Activated B cell treated with CpG ODN at 0.5 μM for 24 hours (primary cell): ENCODE results near the gene IGDCC3. TPM values are rescaled to one million over a fixed set of nuclear protein-coding genes. Genes with fewer than 3 reads are reported as not detected.

Source experiments
- ATAC-seq: fragments of 200-7000 bp; cut with Tn5 transposase; one replicate; pipeline ENCODE4 v1.10.0; 2021; ENCODE audit warnings: low read depth, mild to moderate bottlenecking, moderate library complexity
- CTCF ChIA-PET: fragments of 350-600 bp; sonication (Branson Sonifier 250); formaldehyde crosslinking; loops from one replicate; lab custom pipeline; 2021; ENCODE audit warnings: antibody characterized with exemption; lab: Charles Lee
- POLR2A ChIA-PET: fragments of 350-600 bp; sonication (Branson Sonifier 250); formaldehyde crosslinking; loops from one replicate; lab custom pipeline; 2021; ENCODE audit warnings: antibody characterized with exemption; lab: Charles Lee
- DNase-seq: peaks from one replicate; pipeline ENCODE4 v3.0.0; 2022
- H3K27ac Mint-ChIP-seq: one replicate; pipeline ENCODE4 v1.8.0; 2020; ENCODE audit warnings: mixed read lengths
- H3K27me3 Mint-ChIP-seq: one replicate; pipeline ENCODE4 v1.8.0; 2021; ENCODE audit warnings: mixed read lengths
- H3K36me3 Mint-ChIP-seq: one replicate; pipeline ENCODE4 v1.8.0; 2021; ENCODE audit warnings: low read depth, mixed read lengths
- H3K4me1 Mint-ChIP-seq: one replicate; pipeline ENCODE4 v1.8.0; 2021; ENCODE audit warnings: mixed read lengths
- H3K4me3 Mint-ChIP-seq: one replicate; pipeline ENCODE4 v1.8.0; 2020; ENCODE audit warnings: mild to moderate bottlenecking, mixed read lengths
- H3K9me3 Mint-ChIP-seq: one replicate; pipeline ENCODE4 v1.8.0; 2020; ENCODE audit warnings: mixed read lengths
- intact Hi-C: fragments of 100-400 bp; cut with micrococcal nuclease; formaldehyde crosslinking; loops from one replicate; pipeline ENCODE4 v1.15.1; 2024
- total RNA-seq: library from RNA; stranded (reverse); gene quantifications from 2 replicates; pipeline ENCODE4 v1.2.3, GENCODE V29; 2022
- TF ChIP-seq, protein P1 (sequence below): fragments of 200-600 bp; IDR thresholded peaks from one replicate; pipeline ENCODE4 v1.8.0; 2022; ENCODE audit warnings: antibody characterized with exemption, mild to moderate bottlenecking

The IGDCC3 gene
- total RNA-seq, 1 donor from 2014 or later = not detected

DNA sequence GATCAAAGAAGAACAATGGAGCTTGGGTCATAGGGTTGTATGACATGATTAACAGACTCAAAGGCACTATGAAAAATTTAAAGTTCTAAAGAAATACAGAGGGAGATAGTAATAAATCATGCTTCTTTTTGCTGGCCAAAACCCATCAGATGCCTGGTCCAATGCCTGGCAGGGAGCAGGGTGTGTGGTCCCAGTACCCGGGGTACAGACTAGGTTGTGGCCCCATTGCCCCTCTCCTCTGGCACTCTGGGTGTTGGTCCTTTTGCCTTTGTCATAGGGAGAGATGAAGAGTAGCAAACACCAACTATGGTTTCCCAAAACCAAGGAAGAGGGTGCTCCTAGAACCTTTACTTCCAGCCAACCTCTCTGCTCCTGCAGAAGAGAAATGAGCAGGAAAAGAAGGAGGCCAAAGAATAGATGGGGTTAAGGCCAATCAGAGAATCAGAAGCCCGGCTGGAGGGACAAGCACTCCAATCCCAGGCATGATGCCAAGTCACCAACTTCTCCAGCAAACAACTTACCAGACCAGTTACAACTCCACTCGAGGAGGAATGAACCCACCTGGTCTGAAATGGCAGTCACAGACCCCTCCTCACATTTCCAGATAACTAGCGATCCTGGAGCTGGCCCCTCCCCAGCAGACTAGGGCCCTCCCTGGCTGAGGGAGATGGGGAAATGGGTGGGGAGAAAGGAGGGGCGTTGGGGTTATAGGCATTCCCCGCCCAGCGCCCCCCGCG lies 1.8 kb downstream of the IGDCC3 start:
- CTCF ChIA-PET = no interaction called here
- no peak overlapping the region for H3K27ac Mint-ChIP-seq
- peaks cover 66% of the 10 kb centered on the region for H3K27me3 Mint-ChIP-seq
- H3K4me1 Mint-ChIP-seq = peaks cover 17% of the 10 kb centered on the region
- intact Hi-C loops = no loop called here
- no peaks in the 10 kb centered on the region for H3K36me3 Mint-ChIP-seq
- DNase-seq = no peak
- H3K4me3 Mint-ChIP-seq = peak overlapping the region; percentile 46
- TF ChIP-seq, protein P1, sequence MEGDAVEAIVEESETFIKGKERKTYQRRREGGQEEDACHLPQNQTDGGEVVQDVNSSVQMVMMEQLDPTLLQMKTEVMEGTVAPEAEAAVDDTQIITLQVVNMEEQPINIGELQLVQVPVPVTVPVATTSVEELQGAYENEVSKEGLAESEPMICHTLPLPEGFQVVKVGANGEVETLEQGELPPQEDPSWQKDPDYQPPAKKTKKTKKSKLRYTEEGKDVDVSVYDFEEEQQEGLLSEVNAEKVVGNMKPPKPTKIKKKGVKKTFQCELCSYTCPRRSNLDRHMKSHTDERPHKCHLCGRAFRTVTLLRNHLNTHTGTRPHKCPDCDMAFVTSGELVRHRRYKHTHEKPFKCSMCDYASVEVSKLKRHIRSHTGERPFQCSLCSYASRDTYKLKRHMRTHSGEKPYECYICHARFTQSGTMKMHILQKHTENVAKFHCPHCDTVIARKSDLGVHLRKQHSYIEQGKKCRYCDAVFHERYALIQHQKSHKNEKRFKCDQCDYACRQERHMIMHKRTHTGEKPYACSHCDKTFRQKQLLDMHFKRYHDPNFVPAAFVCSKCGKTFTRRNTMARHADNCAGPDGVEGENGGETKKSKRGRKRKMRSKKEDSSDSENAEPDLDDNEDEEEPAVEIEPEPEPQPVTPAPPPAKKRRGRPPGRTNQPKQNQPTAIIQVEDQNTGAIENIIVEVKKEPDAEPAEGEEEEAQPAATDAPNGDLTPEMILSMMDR = no peak
- no peaks in the 10 kb centered on the region for H3K9me3 Mint-ChIP-seq
- POLR2A ChIA-PET = interaction anchor here (1.0 kb wide), 1 partner anchor 71 kb away, joined by 3 read pairs; the partner anchor contains the start of gene RNU5B-1
- no peak for ATAC-seq

DNA sequence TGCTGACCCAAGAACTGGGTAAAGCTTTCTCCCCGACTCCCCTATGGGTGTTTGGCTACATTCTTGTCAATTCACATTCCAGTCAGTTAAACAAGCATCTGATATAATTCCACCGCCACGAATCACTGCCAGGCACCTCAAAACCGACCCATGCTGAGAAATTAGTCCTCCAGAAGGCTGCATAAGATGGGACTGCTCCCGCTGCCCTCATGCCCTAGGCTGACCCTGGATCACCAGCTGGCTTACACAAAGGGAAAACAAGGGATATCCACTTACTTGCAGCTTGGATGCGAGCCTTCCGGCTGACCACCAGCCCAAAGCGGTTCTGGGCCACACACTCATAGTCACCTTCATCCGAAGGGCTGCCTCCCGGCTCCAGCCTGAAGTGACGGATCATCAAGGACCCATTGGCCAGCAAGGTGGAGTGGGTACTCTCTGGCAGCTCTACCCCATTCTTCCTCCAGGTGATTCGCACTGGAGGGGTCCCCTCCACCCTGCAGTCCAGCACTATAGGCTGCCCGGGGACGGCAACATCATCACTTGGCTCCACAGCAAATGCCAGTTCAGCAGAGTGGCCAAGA lies 2.9 kb downstream of the IGDCC3 start:
- peaks cover 61% of the 10 kb centered on the region for H3K27me3 Mint-ChIP-seq
- intact Hi-C loops = no loop called here
- ChIA-PET POLR2A (no interaction called here), CTCF (no interaction called here)
- TF ChIP-seq, protein P1 = no peak
- ATAC-seq (no peak), DNase-seq (no peak)
- H3K4me3 Mint-ChIP-seq = no peak overlapping the region
- H3K36me3 Mint-ChIP-seq = no peaks in the 10 kb centered on the region
- H3K27ac Mint-ChIP-seq = no peak overlapping the region
- H3K4me1 Mint-ChIP-seq = peaks cover 17% of the 10 kb centered on the region
- no peaks in the 10 kb centered on the region for H3K9me3 Mint-ChIP-seq

DNA sequence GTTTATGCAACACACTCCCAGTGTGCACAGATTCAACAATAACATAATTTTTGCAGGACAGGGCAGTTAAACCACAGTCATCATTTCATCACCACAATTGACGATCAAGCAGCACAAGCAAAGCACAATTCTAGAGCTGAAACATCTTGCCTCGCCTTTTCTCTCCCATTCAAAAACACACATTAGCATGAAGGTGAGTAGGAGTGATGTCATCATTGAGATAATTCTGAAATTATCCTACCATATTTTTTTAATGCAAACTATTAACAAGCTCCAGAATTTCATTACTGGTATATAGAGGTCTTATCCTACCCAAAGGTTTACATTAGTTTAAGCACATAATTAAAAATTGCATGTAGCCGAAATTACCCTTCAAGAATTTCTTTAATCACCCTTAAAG lies 3.5 kb downstream of the IGDCC3 start:
- Mint-ChIP-seq H3K27ac (no peak overlapping the region), H3K4me1 (peaks cover 17% of the 10 kb centered on the region), H3K27me3 (peaks cover 57% of the 10 kb centered on the region), H3K9me3 (no peaks in the 10 kb centered on the region), H3K4me3 (no peak overlapping the region), H3K36me3 (no peaks in the 10 kb centered on the region)
- ATAC-seq (no peak), DNase-seq (no peak)
- POLR2A ChIA-PET = no interaction called here
- TF ChIP-seq, protein P1 = no peak
- CTCF ChIA-PET = interaction anchor here (1.1 kb wide), 1 partner anchor 11 kb away, joined by 6 read pairs; no protein-coding TSS in a partner anchor
- intact Hi-C loops = no loop called here

DNA sequence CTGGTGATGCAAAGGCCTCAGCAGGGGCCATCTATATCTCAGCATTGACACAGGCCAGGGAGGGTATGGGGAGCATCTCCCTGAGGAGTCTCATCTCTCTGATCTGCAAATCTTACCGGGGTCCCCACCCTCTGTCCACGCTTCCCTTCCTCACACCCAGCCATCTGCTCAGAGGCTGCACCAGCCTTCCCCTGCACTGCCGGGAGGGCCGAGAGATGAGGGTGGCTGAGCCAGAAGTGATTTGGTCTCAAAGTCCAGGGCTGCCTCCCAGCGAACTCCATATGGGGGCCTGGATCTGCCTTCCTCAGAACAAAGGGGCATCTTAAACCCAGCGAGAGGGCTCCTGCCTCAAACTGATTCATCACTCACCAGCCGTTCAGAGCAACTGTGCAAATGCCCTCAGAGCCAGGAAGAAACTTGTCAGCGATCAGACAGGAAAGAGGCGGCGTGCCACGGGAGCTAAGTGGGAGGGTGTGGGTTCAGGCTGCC lies 4.6 kb downstream of the IGDCC3 start:
- Mint-ChIP-seq H3K9me3 (no peaks in the 10 kb centered on the region), H3K27me3 (peaks cover 52% of the 10 kb centered on the region), H3K4me1 (peaks cover 12% of the 10 kb centered on the region), H3K27ac (no peak overlapping the region), H3K36me3 (no peaks in the 10 kb centered on the region), H3K4me3 (no peak overlapping the region)
- intact Hi-C loops = no loop called here
- ChIA-PET CTCF (interaction anchor here (1.0 to 1.1 kb wide), 2 partner anchors 12 to 14 kb away, joined by 3 to 6 read pairs; no protein-coding TSS in a partner anchor), POLR2A (no interaction called here)
- ATAC-seq (no peak), DNase-seq (no peak)
- TF ChIP-seq, protein P1 = no peak

DNA sequence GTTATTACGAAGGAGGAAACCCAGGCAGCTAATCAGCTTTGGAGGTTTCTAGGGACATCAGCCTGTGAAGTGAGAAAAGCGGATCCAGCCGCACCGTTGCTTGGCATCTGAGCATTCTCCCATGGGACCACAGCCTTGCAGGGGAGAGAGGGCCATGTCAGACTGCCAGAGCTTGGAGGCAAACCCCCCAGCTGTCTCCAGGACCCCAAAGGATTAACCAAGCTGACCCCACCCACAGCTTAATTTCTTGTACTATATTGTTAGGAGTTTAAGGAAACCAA lies 5.1 kb downstream of the IGDCC3 start:
- DNase-seq (no peak), ATAC-seq (no peak)
- ChIA-PET POLR2A (no interaction called here), CTCF (interaction anchor here (1.0 kb wide), 1 partner anchor 15 kb away, joined by 3 read pairs; no protein-coding TSS in a partner anchor)
- Mint-ChIP-seq H3K4me1 (peaks cover 12% of the 10 kb centered on the region), H3K9me3 (no peaks in the 10 kb centered on the region), H3K27me3 (peaks cover 51% of the 10 kb centered on the region), H3K27ac (no peak overlapping the region), H3K4me3 (no peak overlapping the region), H3K36me3 (no peaks in the 10 kb centered on the region)
- intact Hi-C loops = no loop called here
- TF ChIP-seq, protein P1 = no peak
